ENCODE measurements around the gene KDM4C. TPM values are rescaled to one million over a fixed set of nuclear protein-coding genes. Genes with fewer than 3 reads are reported as not detected.

The KDM4C gene
- total and polyA plus RNA-seq, 2 of the 4 experiments (the other 2 are of a cell fraction) = 11.8 to 23.8 TPM

- ChIA-PET CTCF (no interaction called here), POLR2A (ENCODE audit: unreplicated experiment) (interaction anchor here (0.6 kb wide), 1 partner anchor 1387 kb away, joined by 4 read pairs; no protein-coding TSS in a partner anchor)
- Histone ChIP-seq H3K18ac (ENCODE audit: low read depth, low read length) (no peak overlapping the region), H4K20me1 (ENCODE audit: insufficient read depth, low read length) (no peaks in the 10 kb centered on the region), H4K5ac (ENCODE audit: low read depth, low read length) (no peak overlapping the region), H2AK5ac (ENCODE audit: low read depth, low read length) (no peak overlapping the region), H3K79me1 (ENCODE audit: low read depth in 1 of 2, low read length in 2 of 2) (no peaks in the 10 kb centered on the region), H3K4me1 (ENCODE audit: control insufficient read depth, insufficient read depth, low read length) (no peaks in the 10 kb centered on the region; the same call in 1 of the 2 replicates), H3K36me3 (ENCODE audit: control insufficient read depth, insufficient read depth, low read length) (peaks cover 8% of the 10 kb centered on the region), H3K4me2 (ENCODE audit: low read depth, low read length) (no peak overlapping the region), H3K23ac (ENCODE audit: low read depth, low read length) (no peak overlapping the region), H4K8ac (ENCODE audit: low read depth in 2 of 2, low read length in 2 of 2) (no peak overlapping the region), H2AFZ (replicated peaks; ENCODE audit: low read length, poor library complexity) (no peak overlapping the region), H3K9ac (ENCODE audit: low read depth, low read length) (no peak overlapping the region), H3K27ac (ENCODE audit: insufficient read depth, low read length) (no peak overlapping the region), H4K91ac (ENCODE audit: insufficient read depth, low read depth, low read length) (no peak overlapping the region), H2BK15ac (ENCODE audit: low read depth, low read length) (no peak overlapping the region), H3K9me1 (ENCODE audit: insufficient read depth, low read length) (no peaks in the 10 kb centered on the region), H3K4ac (ENCODE audit: low read depth, low read length) (no peak overlapping the region), H3K56ac (ENCODE audit: extremely low read depth, insufficient read depth, low read length) (no peak overlapping the region), H2BK5ac (ENCODE audit: low read depth, low read length, poor library complexity, severe bottlenecking) (no peak overlapping the region), H3K14ac (replicated peaks; ENCODE audit: low read depth, low read length) (no peak overlapping the region), H2BK120ac (ENCODE audit: low read depth, low read length) (no peak overlapping the region), H2AK9ac (replicated peaks; ENCODE audit: low read depth, low read length, poor library complexity) (no peak overlapping the region), H3K27me3 (ENCODE audit: control insufficient read depth, insufficient read depth, low read length) (no peaks in the 10 kb centered on the region), H3K4me3 (ENCODE audit: insufficient read depth, low read depth, low read length) (no peak overlapping the region), H3K9me3 (ENCODE audit: control insufficient read depth, insufficient read depth, low read length) (peaks cover 2% of the 10 kb centered on the region; the same call in 1 of the 2 replicates), H2BK20ac (ENCODE audit: low read depth, low read length) (no peak overlapping the region)
- TF ChIP-seq CHD1 (IDR thresholded peaks at IDR 0.05; ENCODE audit: low read depth, low read length) = no peak
- TF ChIP-seq SMC3 (IDR thresholded peaks at IDR 0.05; ENCODE audit: low read depth, low read length) = no peak
- TF ChIP-seq MAFK (IDR thresholded peaks at IDR 0.05; ENCODE audit: low read depth, low read length) = no peak
- no peak for TF ChIP-seq CTCF (conservative IDR thresholded peaks at IDR 0.05; ENCODE audit: low read depth, low read length)
- TF ChIP-seq RCOR1 (IDR thresholded peaks at IDR 0.05; ENCODE audit: insufficient replicate concordance, low read length) = no peak
- TF ChIP-seq ELK1 (IDR thresholded peaks at IDR 0.05; ENCODE audit: borderline replicate concordance, low read depth, low read length) = no peak
- TF ChIP-seq RAD21 (IDR thresholded peaks at IDR 0.05; ENCODE audit: low read length) = no peak
- no peak for TF ChIP-seq BHLHE40 (IDR thresholded peaks at IDR 0.05; ENCODE audit: low read depth, low read length)
- TF ChIP-seq NFE2L2 (IDR thresholded peaks at IDR 0.05; ENCODE audit: low read depth, low read length) = no peak
- TF ChIP-seq RFX5 (IDR thresholded peaks at IDR 0.05; ENCODE audit: low read depth, low read length) = no peak
- no peak for TF ChIP-seq MAZ (IDR thresholded peaks at IDR 0.05; ENCODE audit: borderline replicate concordance, low read depth, low read length)
- TF ChIP-seq CEBPB (IDR thresholded peaks at IDR 0.05; ENCODE audit: low read depth, low read length) = no peak
- no peak for TF ChIP-seq POLR2A (IDR thresholded peaks at IDR 0.05; ENCODE audit: low read depth, low read length)
- no peak for TF ChIP-seq MXI1 (IDR thresholded peaks at IDR 0.05; ENCODE audit: borderline replicate concordance, low read depth, low read length)
- no peak for TF ChIP-seq USF2 (IDR thresholded peaks at IDR 0.05; ENCODE audit: low read depth, low read length)
- no peak for TF ChIP-seq FOS (IDR thresholded peaks at IDR 0.05; ENCODE audit: low read depth, low read length)
- no peak for DNase-seq
- intact Hi-C loops (cut with micrococcal nuclease) (no loop called here), dilution Hi-C loops (cut with HindIII; ENCODE audit: low sequenced_read_pairs, unreplicated experiment) (no loop called here), in situ Hi-C loops (cut with MboI; ENCODE audit: low sequenced_read_pairs) (no loop called here)
- BruUV-seq (replicated peaks) = no TSS peak
- no peak for ATAC-seq (ENCODE audit: low read depth)
- whole genome bisulfite sequencing, 2 experiments (ENCODE audit: extremely low coverage in 2 of 2, insufficient read length in 1 of 2) = no CpG with 5 or more reads among the region's 7 CpGs
Measured at GRCh38 chr9:7103367-7103766, 345.6 kb downstream of the KDM4C start.
